HEK293 (cell line): ENCODE data around the gene WDR36.

ENCODE experiments used
- CTCF ChIA-PET: fragments of 350-600 bp; formaldehyde crosslinking; extraction: SDS; loops from one replicate; lab custom pipeline; 2021; ENCODE audit warnings: antibody characterized with exemption; lab: Yijun Ruan, JAX
- POLR2A ChIA-PET: fragments of 300-600 bp; formaldehyde crosslinking; extraction: SDS; loops from one replicate; lab custom pipeline; 2020; ENCODE audit warnings: antibody characterized with exemption, inconsistent platforms; lab: Yijun Ruan, JAX
- H3K27ac ChIP-seq: fragments of 200-500 bp; sonication (Bioruptor generic); 2 replicates; pipeline ENCODE4 v1.5.1; 2014; ENCODE audit warnings: low read depth, low read length, control low read depth, inconsistent platforms; ENCODE audit errors: extremely low read depth
- H3K36me3 ChIP-seq, 2 experiments: fragments of 200-500 bp in 1 of 2; sonication (Bioruptor generic) in 1 of 2; 1 replicate in 1 of 2; 2 replicates in 1 of 2; pipeline ENCODE4 v1.5.1; 2014 to 2017; ENCODE audit warnings: inconsistent platforms in 2 of 2, low read length in 2 of 2; ENCODE audit not compliant: control insufficient read depth in 2 of 2, insufficient read depth in 1 of 2
- H3K4me1 ChIP-seq: fragments of 200-500 bp; sonication (Bioruptor generic); 2 replicates; pipeline ENCODE4 v1.5.1; 2014; ENCODE audit warnings: mild to moderate bottlenecking, low read length, inconsistent platforms; ENCODE audit not compliant: control insufficient read depth, insufficient read depth
- H3K4me3 ChIP-seq: 2 replicates; pipeline ENCODE4 v1.5.1; 2011; ENCODE audit warnings: low read depth, mild to moderate bottlenecking, control low read depth, low read length, moderate library complexity
- H3K9me3 ChIP-seq: fragments of 200-500 bp; sonication (Bioruptor generic); 2 replicates; pipeline ENCODE4 v1.5.1; 2014; ENCODE audit warnings: low read depth, low read length, inconsistent platforms; ENCODE audit not compliant: control insufficient read depth, insufficient read depth
- KLF10 ChIP-seq: fragments of 450-650 bp; IDR thresholded peaks from 2 replicates; pipeline ENCODE4 v1.5.1; 2018; ENCODE audit warnings: missing biosample characterization, mild to moderate bottlenecking, missing genetic modification characterization
- SETDB1 ChIP-seq: IDR thresholded peaks from one replicate; pipeline ENCODE4 v1.6.1; 2017; ENCODE audit warnings: mild to moderate bottlenecking, low read length, moderate library complexity, mixed read lengths; ENCODE audit not compliant: insufficient read length
- ZBTB21 ChIP-seq: fragments of 450-650 bp; formaldehyde crosslinking; IDR thresholded peaks from 2 replicates; pipeline ENCODE4 v1.5.1; 2017; ENCODE audit warnings: missing biosample characterization, missing genetic modification characterization
- ZFHX2 ChIP-seq: fragments of 450-650 bp; formaldehyde crosslinking; conservative IDR thresholded peaks from 2 replicates; pipeline ENCODE4 v1.5.1; 2016; ENCODE audit warnings: missing biosample characterization, missing genetic modification characterization
- ZNF16 ChIP-seq: fragments of 450-650 bp; formaldehyde crosslinking; IDR thresholded peaks from 2 replicates; pipeline ENCODE4 v1.5.1; 2016; ENCODE audit warnings: low read depth, missing biosample characterization, missing genetic modification characterization
- ZNF2 ChIP-seq: fragments of 450-650 bp; formaldehyde crosslinking; IDR thresholded peaks from 2 replicates; pipeline ENCODE4 v1.5.1; 2016; ENCODE audit warnings: missing biosample characterization, missing genetic modification characterization
- ZNF416 ChIP-seq: fragments of 450-650 bp; formaldehyde crosslinking; IDR thresholded peaks from 2 replicates; pipeline ENCODE4 v1.5.1; 2016; ENCODE audit warnings: missing biosample characterization, missing genetic modification characterization
- ZNF423 ChIP-seq: fragments of 450-650 bp; formaldehyde crosslinking; IDR thresholded peaks from 2 replicates; pipeline ENCODE4 v1.5.1; 2016; ENCODE audit warnings: missing biosample characterization, missing genetic modification characterization
- ZNF501 ChIP-seq: fragments of 450-650 bp; formaldehyde crosslinking; IDR thresholded peaks from 2 replicates; pipeline ENCODE4 v1.5.1; 2016; ENCODE audit warnings: missing biosample characterization, missing genetic modification characterization
- ZNF549 ChIP-seq: fragments of 450-650 bp; IDR thresholded peaks from 2 replicates; pipeline ENCODE4 v1.5.1; 2018; ENCODE audit warnings: missing biosample characterization, missing genetic modification characterization, mild to moderate bottlenecking, inconsistent platforms, moderate library complexity
- ZNF610 ChIP-seq: fragments of 450-650 bp; formaldehyde crosslinking; IDR thresholded peaks from 2 replicates; pipeline ENCODE4 v1.5.1; 2016; ENCODE audit warnings: missing biosample characterization, missing genetic modification characterization, borderline replicate concordance
- ZNF664 ChIP-seq: fragments of 450-650 bp; formaldehyde crosslinking; IDR thresholded peaks from 2 replicates; pipeline ENCODE4 v1.5.1; 2016; ENCODE audit warnings: missing biosample characterization, missing genetic modification characterization
- ZNF677 ChIP-seq: fragments of 450-650 bp; IDR thresholded peaks from 2 replicates; pipeline ENCODE4 v1.5.0; 2018; ENCODE audit warnings: missing biosample characterization, mild to moderate bottlenecking, missing genetic modification characterization, moderate library complexity
- ZNF707 ChIP-seq: fragments of 450-650 bp; formaldehyde crosslinking; IDR thresholded peaks from 2 replicates; pipeline ENCODE4 v1.5.1; 2016; ENCODE audit warnings: missing biosample characterization, missing genetic modification characterization
- ZNF777 ChIP-seq: fragments of 450-650 bp; formaldehyde crosslinking; IDR thresholded peaks from 2 replicates; pipeline ENCODE4 v1.5.1; 2017; ENCODE audit warnings: missing biosample characterization, missing genetic modification characterization, borderline replicate concordance
- ZSCAN23 ChIP-seq: fragments of 450-650 bp; formaldehyde crosslinking; IDR thresholded peaks from 2 replicates; pipeline ENCODE4 v1.5.1; 2016; ENCODE audit warnings: missing biosample characterization, missing genetic modification characterization
- TF ChIP-seq, protein P1 (sequence below): fragments of 450-650 bp; formaldehyde crosslinking; IDR thresholded peaks from 2 replicates; pipeline ENCODE4 v1.5.1; 2016; ENCODE audit warnings: missing biosample characterization, missing genetic modification characterization
- TF ChIP-seq, protein P2 (sequence below): fragments of 450-650 bp; formaldehyde crosslinking; IDR thresholded peaks from 2 replicates; pipeline ENCODE4 v1.5.1; 2017; ENCODE audit warnings: missing biosample characterization, mild to moderate bottlenecking, missing genetic modification characterization, moderate library complexity
- TF ChIP-seq, protein P3 (sequence below): fragments of 450-650 bp; formaldehyde crosslinking; IDR thresholded peaks from 2 replicates; pipeline ENCODE4 v1.5.1; 2016; ENCODE audit warnings: missing biosample characterization, missing genetic modification characterization
- TF ChIP-seq, protein P4 (sequence below): fragments of 450-650 bp; formaldehyde crosslinking; IDR thresholded peaks from 2 replicates; pipeline ENCODE4 v1.5.1; 2016; ENCODE audit warnings: missing biosample characterization, missing genetic modification characterization
- TF ChIP-seq, protein P5 (sequence below): fragments of 450-650 bp; formaldehyde crosslinking; IDR thresholded peaks from 2 replicates; pipeline ENCODE4 v1.5.1; 2016; ENCODE audit warnings: missing biosample characterization, missing genetic modification characterization
- TF ChIP-seq, protein P6 (sequence below): fragments of 450-650 bp; formaldehyde crosslinking; conservative IDR thresholded peaks from 2 replicates; pipeline ENCODE4 v1.5.1; 2016; ENCODE audit warnings: low read depth, missing biosample characterization, missing genetic modification characterization
- TF ChIP-seq, protein P7 (sequence below): fragments of 450-650 bp; formaldehyde crosslinking; IDR thresholded peaks from 2 replicates; pipeline ENCODE4 v1.5.1; 2016; ENCODE audit warnings: missing biosample characterization, missing genetic modification characterization

WDR36 gene

DNA sequence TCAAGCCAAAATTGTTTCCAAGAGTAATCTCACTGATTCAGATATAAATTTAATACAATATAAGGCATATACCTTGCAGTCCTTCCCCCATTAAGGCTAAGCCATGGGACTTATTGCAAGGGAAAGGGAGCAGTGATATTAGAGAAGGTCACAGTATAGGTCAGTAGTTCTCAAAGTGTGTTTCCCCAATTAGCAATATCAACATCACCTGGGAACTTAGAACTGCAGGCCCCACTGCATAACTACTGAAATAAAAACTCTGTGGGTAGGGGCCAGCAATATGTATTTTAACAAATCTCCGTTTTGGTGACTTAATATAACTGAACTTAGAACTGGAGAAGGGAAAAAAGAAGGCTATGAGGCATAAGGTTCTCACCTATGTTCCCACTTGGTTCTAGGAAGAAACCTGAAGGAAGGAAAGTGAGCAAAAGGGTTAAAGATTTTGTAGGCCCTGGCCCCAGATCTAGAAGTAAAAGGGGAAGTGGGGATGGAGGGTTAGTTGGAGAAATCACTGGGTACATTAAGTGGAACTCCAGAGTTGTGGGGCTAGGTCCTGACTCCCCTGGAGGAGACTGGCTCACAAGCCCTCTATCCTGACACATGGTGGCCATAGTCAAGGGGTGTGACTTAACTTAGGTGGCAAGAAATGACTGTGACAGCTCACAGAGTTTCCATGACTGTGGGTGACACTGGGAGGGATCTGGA lies 40.7 kb downstream of the WDR36 start:
- Histone ChIP-seq H3K4me1 (no peaks in the 10 kb centered on the region), H3K36me3 (no peaks in the 10 kb centered on the region; a peak in 1 of 3 replicates), H3K9me3 (no peaks in the 10 kb centered on the region), H3K4me3 (no peak overlapping the region), H3K27ac (no peak overlapping the region)
- POLR2A ChIA-PET = no interaction called here
- CTCF ChIA-PET = interaction anchor here (0.7 kb wide), 1 partner anchor 15 kb away, joined by 3 read pairs; no protein-coding TSS in a partner anchor
- TF ChIP-seq, protein P1, sequence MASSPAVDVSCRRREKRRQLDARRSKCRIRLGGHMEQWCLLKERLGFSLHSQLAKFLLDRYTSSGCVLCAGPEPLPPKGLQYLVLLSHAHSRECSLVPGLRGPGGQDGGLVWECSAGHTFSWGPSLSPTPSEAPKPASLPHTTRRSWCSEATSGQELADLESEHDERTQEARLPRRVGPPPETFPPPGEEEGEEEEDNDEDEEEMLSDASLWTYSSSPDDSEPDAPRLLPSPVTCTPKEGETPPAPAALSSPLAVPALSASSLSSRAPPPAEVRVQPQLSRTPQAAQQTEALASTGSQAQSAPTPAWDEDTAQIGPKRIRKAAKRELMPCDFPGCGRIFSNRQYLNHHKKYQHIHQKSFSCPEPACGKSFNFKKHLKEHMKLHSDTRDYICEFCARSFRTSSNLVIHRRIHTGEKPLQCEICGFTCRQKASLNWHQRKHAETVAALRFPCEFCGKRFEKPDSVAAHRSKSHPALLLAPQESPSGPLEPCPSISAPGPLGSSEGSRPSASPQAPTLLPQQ (tag by site-specific recombination) = no peak
- no peak for TF ChIP-seq ZSCAN23 (tag by site-specific recombination)
- no peak for TF ChIP-seq ZNF16
- TF ChIP-seq ZNF664 = no peak
- no peak for TF ChIP-seq ZNF549 (tag by site-specific recombination)
- no peak for TF ChIP-seq SETDB1
- TF ChIP-seq ZNF610 (tag by site-specific recombination) = no peak
- TF ChIP-seq ZNF416 = no peak
- TF ChIP-seq, protein P2, sequence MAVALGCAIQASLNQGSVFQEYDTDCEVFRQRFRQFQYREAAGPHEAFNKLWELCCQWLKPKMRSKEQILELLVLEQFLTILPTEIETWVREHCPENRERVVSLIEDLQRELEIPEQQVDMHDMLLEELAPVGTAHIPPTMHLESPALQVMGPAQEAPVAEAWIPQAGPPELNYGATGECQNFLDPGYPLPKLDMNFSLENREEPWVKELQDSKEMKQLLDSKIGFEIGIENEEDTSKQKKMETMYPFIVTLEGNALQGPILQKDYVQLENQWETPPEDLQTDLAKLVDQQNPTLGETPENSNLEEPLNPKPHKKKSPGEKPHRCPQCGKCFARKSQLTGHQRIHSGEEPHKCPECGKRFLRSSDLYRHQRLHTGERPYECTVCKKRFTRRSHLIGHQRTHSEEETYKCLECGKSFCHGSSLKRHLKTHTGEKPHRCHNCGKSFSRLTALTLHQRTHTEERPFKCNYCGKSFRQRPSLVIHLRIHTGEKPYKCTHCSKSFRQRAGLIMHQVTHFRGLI (tag by site-specific recombination) = no peak
- no peak for TF ChIP-seq ZBTB21 (tag by site-specific recombination)
- TF ChIP-seq, protein P3, sequence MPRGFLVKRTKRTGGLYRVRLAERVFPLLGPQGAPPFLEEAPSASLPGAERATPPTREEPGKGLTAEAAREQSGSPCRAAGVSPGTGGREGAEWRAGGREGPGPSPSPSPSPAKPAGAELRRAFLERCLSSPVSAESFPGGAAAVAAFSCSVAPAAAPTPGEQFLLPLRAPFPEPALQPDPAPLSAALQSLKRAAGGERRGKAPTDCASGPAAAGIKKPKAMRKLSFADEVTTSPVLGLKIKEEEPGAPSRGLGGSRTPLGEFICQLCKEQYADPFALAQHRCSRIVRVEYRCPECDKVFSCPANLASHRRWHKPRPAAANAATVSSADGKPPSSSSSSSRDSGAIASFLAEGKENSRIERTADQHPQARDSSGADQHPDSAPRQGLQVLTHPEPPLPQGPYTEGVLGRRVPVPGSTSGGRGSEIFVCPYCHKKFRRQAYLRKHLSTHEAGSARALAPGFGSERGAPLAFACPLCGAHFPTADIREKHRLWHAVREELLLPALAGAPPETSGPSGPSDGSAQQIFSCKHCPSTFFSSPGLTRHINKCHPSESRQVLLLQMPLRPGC (tag by site-specific recombination) = no peak
- TF ChIP-seq ZNF707 (tag by site-specific recombination) = no peak
- TF ChIP-seq ZNF677 (tag by site-specific recombination) = no peak
- TF ChIP-seq, protein P4, sequence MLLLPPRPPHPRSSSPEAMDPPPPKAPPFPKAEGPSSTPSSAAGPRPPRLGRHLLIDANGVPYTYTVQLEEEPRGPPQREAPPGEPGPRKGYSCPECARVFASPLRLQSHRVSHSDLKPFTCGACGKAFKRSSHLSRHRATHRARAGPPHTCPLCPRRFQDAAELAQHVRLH (tag by site-specific recombination) = no peak
- TF ChIP-seq, protein P5, sequence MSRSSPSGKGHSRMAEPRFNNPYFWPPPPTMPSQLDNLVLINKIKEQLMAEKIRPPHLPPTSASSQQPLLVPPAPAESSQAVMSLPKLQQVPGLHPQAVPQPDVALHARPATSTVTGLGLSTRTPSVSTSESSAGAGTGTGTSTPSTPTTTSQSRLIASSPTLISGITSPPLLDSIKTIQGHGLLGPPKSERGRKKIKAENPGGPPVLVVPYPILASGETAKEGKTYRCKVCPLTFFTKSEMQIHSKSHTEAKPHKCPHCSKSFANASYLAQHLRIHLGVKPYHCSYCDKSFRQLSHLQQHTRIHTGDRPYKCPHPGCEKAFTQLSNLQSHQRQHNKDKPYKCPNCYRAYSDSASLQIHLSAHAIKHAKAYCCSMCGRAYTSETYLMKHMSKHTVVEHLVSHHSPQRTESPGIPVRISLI = no peak
- TF ChIP-seq ZNF2 = no peak

DNA sequence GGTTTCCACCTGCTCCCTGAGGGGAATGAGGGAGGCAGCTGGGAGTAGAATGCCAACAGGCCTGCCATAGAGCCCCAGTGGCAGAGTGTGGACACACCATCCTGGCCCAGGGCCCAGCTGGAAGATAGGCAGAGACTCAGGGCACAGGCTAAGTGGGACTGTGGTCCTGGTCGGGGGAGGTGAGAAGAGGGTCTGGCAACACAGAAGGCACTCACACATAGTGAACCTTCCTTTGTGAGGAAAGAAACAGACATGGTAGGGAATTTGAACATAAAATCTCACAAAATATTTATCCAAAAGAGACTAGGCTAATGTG lies 41.2 kb downstream of the WDR36 start:
- Histone ChIP-seq H3K4me1 (no peaks in the 10 kb centered on the region), H3K9me3 (no peaks in the 10 kb centered on the region), H3K4me3 (no peak overlapping the region), H3K36me3 (no peaks in the 10 kb centered on the region; a peak in 1 of 3 replicates), H3K27ac (no peak overlapping the region)
- CTCF ChIA-PET = interaction anchor here (0.7 kb wide), 1 partner anchor 15 kb away, joined by 3 read pairs; no protein-coding TSS in a partner anchor
- POLR2A ChIA-PET = no interaction called here
- no peak for TF ChIP-seq ZNF549 (tag by site-specific recombination)
- no peak for TF ChIP-seq ZNF777
- TF ChIP-seq, protein P6, sequence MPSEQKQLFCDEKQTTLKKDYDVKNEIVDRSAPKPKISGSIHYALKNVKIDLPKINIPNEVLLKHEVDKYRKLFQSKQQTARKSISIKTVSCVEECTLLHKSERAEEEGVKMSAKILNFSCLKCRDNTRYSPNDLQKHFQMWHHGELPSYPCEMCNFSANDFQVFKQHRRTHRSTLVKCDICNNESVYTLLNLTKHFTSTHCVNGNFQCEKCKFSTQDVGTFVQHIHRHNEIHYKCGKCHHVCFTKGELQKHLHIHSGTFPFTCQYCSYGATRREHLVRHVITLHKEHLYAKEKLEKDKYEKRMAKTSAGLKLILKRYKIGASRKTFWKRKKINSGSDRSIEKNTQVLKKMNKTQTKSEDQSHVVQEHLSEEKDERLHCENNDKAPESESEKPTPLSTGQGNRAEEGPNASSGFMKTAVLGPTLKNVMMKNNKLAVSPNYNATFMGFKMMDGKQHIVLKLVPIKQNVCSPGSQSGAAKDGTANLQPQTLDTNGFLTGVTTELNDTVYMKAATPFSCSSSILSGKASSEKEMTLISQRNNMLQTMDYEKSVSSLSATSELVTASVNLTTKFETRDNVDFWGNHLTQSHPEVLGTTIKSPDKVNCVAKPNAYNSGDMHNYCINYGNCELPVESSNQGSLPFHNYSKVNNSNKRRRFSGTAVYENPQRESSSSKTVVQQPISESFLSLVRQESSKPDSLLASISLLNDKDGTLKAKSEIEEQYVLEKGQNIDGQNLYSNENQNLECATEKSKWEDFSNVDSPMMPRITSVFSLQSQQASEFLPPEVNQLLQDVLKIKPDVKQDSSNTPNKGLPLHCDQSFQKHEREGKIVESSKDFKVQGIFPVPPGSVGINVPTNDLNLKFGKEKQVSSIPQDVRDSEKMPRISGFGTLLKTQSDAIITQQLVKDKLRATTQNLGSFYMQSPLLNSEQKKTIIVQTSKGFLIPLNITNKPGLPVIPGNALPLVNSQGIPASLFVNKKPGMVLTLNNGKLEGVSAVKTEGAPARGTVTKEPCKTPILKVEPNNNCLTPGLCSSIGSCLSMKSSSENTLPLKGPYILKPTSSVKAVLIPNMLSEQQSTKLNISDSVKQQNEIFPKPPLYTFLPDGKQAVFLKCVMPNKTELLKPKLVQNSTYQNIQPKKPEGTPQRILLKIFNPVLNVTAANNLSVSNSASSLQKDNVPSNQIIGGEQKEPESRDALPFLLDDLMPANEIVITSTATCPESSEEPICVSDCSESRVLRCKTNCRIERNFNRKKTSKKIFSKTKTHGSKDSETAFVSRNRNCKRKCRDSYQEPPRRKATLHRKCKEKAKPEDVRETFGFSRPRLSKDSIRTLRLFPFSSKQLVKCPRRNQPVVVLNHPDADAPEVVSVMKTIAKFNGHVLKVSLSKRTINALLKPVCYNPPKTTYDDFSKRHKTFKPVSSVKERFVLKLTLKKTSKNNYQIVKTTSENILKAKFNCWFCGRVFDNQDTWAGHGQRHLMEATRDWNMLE (tag by site-specific recombination) = no peak
- TF ChIP-seq ZNF501 (tag by site-specific recombination) = no peak
- TF ChIP-seq ZFHX2 (tag by site-specific recombination) = no peak
- no peak for TF ChIP-seq KLF10
- TF ChIP-seq, protein P7, sequence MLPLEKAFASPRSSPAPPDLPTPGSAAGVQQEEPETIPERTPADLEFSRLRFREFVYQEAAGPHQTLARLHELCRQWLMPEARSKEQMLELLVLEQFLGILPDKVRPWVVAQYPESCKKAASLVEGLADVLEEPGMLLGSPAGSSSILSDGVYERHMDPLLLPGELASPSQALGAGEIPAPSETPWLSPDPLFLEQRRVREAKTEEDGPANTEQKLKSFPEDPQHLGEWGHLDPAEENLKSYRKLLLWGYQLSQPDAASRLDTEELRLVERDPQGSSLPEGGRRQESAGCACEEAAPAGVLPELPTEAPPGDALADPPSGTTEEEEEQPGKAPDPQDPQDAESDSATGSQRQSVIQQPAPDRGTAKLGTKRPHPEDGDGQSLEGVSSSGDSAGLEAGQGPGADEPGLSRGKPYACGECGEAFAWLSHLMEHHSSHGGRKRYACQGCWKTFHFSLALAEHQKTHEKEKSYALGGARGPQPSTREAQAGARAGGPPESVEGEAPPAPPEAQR (tag by site-specific recombination) = no peak
- no peak for TF ChIP-seq ZNF423 (tag by site-specific recombination)
